CD8-positive, alpha-beta memory T cell (primary cell): ENCODE data around the gene AFDN. TPM values are rescaled to one million over a fixed set of nuclear protein-coding genes. Genes with fewer than 3 reads are reported as not detected.

Experiments
- CTCF ChIA-PET: fragments of 350-600 bp; sonication (Branson Sonifier 250); formaldehyde crosslinking; loops from one replicate; lab custom pipeline; 2021; ENCODE audit warnings: antibody characterized with exemption; lab: Charles Lee
- POLR2A ChIA-PET: fragments of 350-600 bp; sonication (Branson Sonifier 250); formaldehyde crosslinking; loops from one replicate; lab custom pipeline; 2021; ENCODE audit warnings: antibody characterized with exemption; lab: Charles Lee
- DNase-seq, 5 donors: peaks; one replicate each; pipeline versions ENCODE4 v3.0.0 to v3.0.0-alpha.2; 2020 to 2022; ENCODE audit warnings: mixed read lengths in 1 of 5
- H3K27ac ChIP-seq: one replicate; pipeline ENCODE4 v1.7.0; 2013; ENCODE audit warnings: low read depth, mild to moderate bottlenecking, low read length, moderate library complexity
- H3K27me3 ChIP-seq: 2 replicates; pipeline ENCODE4 v1.7.0; 2013; ENCODE audit warnings: low read length, mild to moderate bottlenecking; ENCODE audit not compliant: insufficient read depth, poor library complexity, severe bottlenecking
- H3K36me3 ChIP-seq: 2 replicates; pipeline ENCODE4 v1.7.0; 2013; ENCODE audit warnings: mild to moderate bottlenecking, low read length, moderate library complexity; ENCODE audit not compliant: insufficient read depth
- H3K4me1 ChIP-seq: 2 replicates; pipeline ENCODE4 v1.7.0; 2013; ENCODE audit warnings: mild to moderate bottlenecking, low read length, moderate library complexity; ENCODE audit not compliant: insufficient read depth
- H3K4me3 ChIP-seq: 2 replicates; pipeline ENCODE4 v1.7.0; 2013; ENCODE audit warnings: mild to moderate bottlenecking, low read length
- H3K9me3 ChIP-seq: 2 replicates; pipeline ENCODE4 v1.7.0; 2013; ENCODE audit warnings: mild to moderate bottlenecking, low read length
- H3K27ac Mint-ChIP-seq, 8 donors: one replicate each; pipeline ENCODE4 v1.8.0; 2020 to 2021; ENCODE audit warnings: mixed read lengths in 8 of 8, mild to moderate bottlenecking in 6 of 8, inconsistent platforms in 3 of 8, moderate library complexity in 3 of 8
- H3K27me3 Mint-ChIP-seq, 2 donors: one replicate each; pipeline ENCODE4 v1.8.0; 2020 to 2021; ENCODE audit warnings: mixed read lengths in 2 of 2, mild to moderate bottlenecking in 1 of 2, moderate library complexity in 1 of 2
- H3K36me3 Mint-ChIP-seq, 3 donors: one replicate each; pipeline ENCODE4 v1.8.0; 2020 to 2021; ENCODE audit warnings: mixed read lengths in 3 of 3, inconsistent platforms in 1 of 3, mild to moderate bottlenecking in 1 of 3
- H3K4me1 Mint-ChIP-seq, 3 donors: one replicate each; pipeline ENCODE4 v1.8.0; 2020 to 2021; ENCODE audit warnings: mixed read lengths in 3 of 3, inconsistent platforms in 1 of 3, mild to moderate bottlenecking in 1 of 3
- H3K4me3 Mint-ChIP-seq, 7 donors: one replicate each; pipeline ENCODE4 v1.8.0; 2020 to 2021; ENCODE audit warnings: mixed read lengths in 7 of 7, mild to moderate bottlenecking in 6 of 7, moderate library complexity in 4 of 7, inconsistent platforms in 2 of 7
- H3K9me3 Mint-ChIP-seq, 5 donors: one replicate each; pipeline ENCODE4 v1.8.0; 2020 to 2022; ENCODE audit warnings: mixed read lengths in 5 of 5, mild to moderate bottlenecking in 3 of 5, moderate library complexity in 2 of 5, inconsistent platforms in 1 of 5
- polyA plus RNA-seq: library from polyadenylated mRNA; unstranded; fragments of 300-500 nt; fragmentation: Illumina TruSeq; gene quantifications from one replicate; pipeline ENCODE4 v1.2.3, GENCODE V29; 2021
- total RNA-seq, 2 experiments: library from RNA; stranded (reverse); gene quantifications; one replicate each; pipeline ENCODE4 v1.2.3, GENCODE V29; 2021

The AFDN gene
- total and polyA plus RNA-seq, 3 experiments from 2014 or later, result 3.5 to 21.3 (median 19.0) TPM

- DNase-seq, result no peak
- Histone ChIP-seq H3K9me3 (no peaks in the 10 kb centered on the region), H3K4me1 (no peaks in the 10 kb centered on the region), H3K27me3 (no peaks in the 10 kb centered on the region), H3K4me3 (no peak overlapping the region), H3K36me3 (no peaks in the 10 kb centered on the region), H3K27ac (no peak overlapping the region)
- CTCF ChIA-PET, result no interaction called here
- H3K27me3 Mint-ChIP-seq, result peaks cover 3 to 4% of the 10 kb centered on the region in 2 donors
- peaks cover 0 to 4% (median 0%) of the 10 kb centered on the region in 5 donors for H3K9me3 Mint-ChIP-seq
- peak overlapping the region in 1 of 8 donors; percentile 51 for H3K27ac Mint-ChIP-seq
- no peaks in the 10 kb centered on the region for H3K36me3 Mint-ChIP-seq
- POLR2A ChIA-PET, result no interaction called here
- peaks cover 0 to 7% (median 2%) of the 10 kb centered on the region in 3 donors for H3K4me1 Mint-ChIP-seq
- no peak overlapping the region for H3K4me3 Mint-ChIP-seq
These were observed 19.1 kb downstream of the AFDN start for GRCh38 chr6:167845856-167846255.

GRCh38 chr6:167846997-167847606, 20.4 kb downstream of the AFDN start:
- ChIA-PET POLR2A (no interaction called here), CTCF (no interaction called here)
- Histone ChIP-seq H3K9me3 (no peaks in the 10 kb centered on the region), H3K27ac (no peak overlapping the region), H3K4me1 (no peaks in the 10 kb centered on the region), H3K36me3 (no peaks in the 10 kb centered on the region), H3K4me3 (no peak overlapping the region), H3K27me3 (no peaks in the 10 kb centered on the region)
- Mint-ChIP-seq H3K36me3 (no peaks in the 10 kb centered on the region), H3K27ac (no peak overlapping the region), H3K27me3 (peaks cover 3 to 4% of the 10 kb centered on the region in 2 donors), H3K9me3 (peaks cover 0 to 4% (median 0%) of the 10 kb centered on the region in 5 donors), H3K4me1 (peaks cover 2 to 7% (median 3%) of the 10 kb centered on the region in 3 donors), H3K4me3 (no peak overlapping the region)
- DNase-seq, result no peak

- no peak overlapping the region for H3K27ac ChIP-seq
- no peak overlapping the region for H3K4me3 Mint-ChIP-seq
- H3K9me3 ChIP-seq, result no peaks in the 10 kb centered on the region
- peaks cover 3 to 4% of the 10 kb centered on the region in 2 donors for H3K27me3 Mint-ChIP-seq
- no peak for DNase-seq
- H3K27me3 ChIP-seq, result no peaks in the 10 kb centered on the region
- H3K4me1 ChIP-seq, result no peaks in the 10 kb centered on the region
- H3K36me3 ChIP-seq, result no peaks in the 10 kb centered on the region
- H3K4me1 Mint-ChIP-seq, result peaks cover 2 to 7% (median 3%) of the 10 kb centered on the region in 3 donors
- ChIA-PET POLR2A (no interaction called here), CTCF (no interaction called here)
- H3K36me3 Mint-ChIP-seq, result no peaks in the 10 kb centered on the region
- H3K9me3 Mint-ChIP-seq, result peaks cover 0 to 4% (median 0%) of the 10 kb centered on the region in 5 donors
- no peak overlapping the region for H3K27ac Mint-ChIP-seq
- no peak overlapping the region for H3K4me3 ChIP-seq
These were observed 21.2 kb downstream of the AFDN start for GRCh38 chr6:167847936-167848335.

- Mint-ChIP-seq H3K27ac (no peak overlapping the region), H3K36me3 (no peaks in the 10 kb centered on the region), H3K9me3 (peaks cover 0 to 4% (median 0%) of the 10 kb centered on the region in 5 donors), H3K4me3 (no peak overlapping the region), H3K4me1 (peaks cover 2 to 7% (median 3%) of the 10 kb centered on the region in 3 donors), H3K27me3 (peaks cover 3 to 8% of the 10 kb centered on the region in 2 donors)
- H3K9me3 ChIP-seq, result no peaks in the 10 kb centered on the region
- ChIA-PET POLR2A (no interaction called here), CTCF (no interaction called here)
- no peak overlapping the region for H3K27ac ChIP-seq
- H3K36me3 ChIP-seq, result no peaks in the 10 kb centered on the region
- DNase-seq, result no peak
- no peak overlapping the region for H3K4me3 ChIP-seq
- no peaks in the 10 kb centered on the region for H3K4me1 ChIP-seq
- H3K27me3 ChIP-seq, result no peaks in the 10 kb centered on the region
These were observed 22.1 kb downstream of the AFDN start for GRCh38 chr6:167848783-167849182.

GRCh38 chr6:167849846-167850459, 23.2 kb downstream of the AFDN start:
- H3K36me3 ChIP-seq, result no peaks in the 10 kb centered on the region
- no peaks in the 10 kb centered on the region for H3K27me3 ChIP-seq
- no peak overlapping the region for H3K4me3 Mint-ChIP-seq
- no peak for DNase-seq
- H3K4me1 ChIP-seq, result no peaks in the 10 kb centered on the region
- no peak overlapping the region for H3K27ac ChIP-seq
- H3K9me3 ChIP-seq, result no peaks in the 10 kb centered on the region
- H3K4me1 Mint-ChIP-seq, result peaks cover 2 to 7% (median 3%) of the 10 kb centered on the region in 3 donors
- ChIA-PET POLR2A (no interaction called here), CTCF (no interaction called here)
- peaks cover 0 to 4% (median 0%) of the 10 kb centered on the region in 5 donors for H3K9me3 Mint-ChIP-seq
- H3K27ac Mint-ChIP-seq, result no peak overlapping the region
- H3K4me3 ChIP-seq, result no peak overlapping the region
- peaks cover 5 to 10% of the 10 kb centered on the region in 2 donors for H3K27me3 Mint-ChIP-seq
- no peaks in the 10 kb centered on the region for H3K36me3 Mint-ChIP-seq

- Histone ChIP-seq H3K4me1 (no peaks in the 10 kb centered on the region), H3K27ac (no peak overlapping the region), H3K27me3 (no peaks in the 10 kb centered on the region), H3K4me3 (no peak overlapping the region), H3K9me3 (no peaks in the 10 kb centered on the region), H3K36me3 (no peaks in the 10 kb centered on the region)
- peaks cover 5 to 14% of the 10 kb centered on the region in 2 donors for H3K27me3 Mint-ChIP-seq
- peaks cover 0 to 1% (median 0%) of the 10 kb centered on the region in 5 donors for H3K9me3 Mint-ChIP-seq
- H3K4me1 Mint-ChIP-seq, result peaks cover 2 to 7% (median 3%) of the 10 kb centered on the region in 3 donors
- H3K27ac Mint-ChIP-seq, result no peak overlapping the region
- ChIA-PET POLR2A (no interaction called here), CTCF (no interaction called here)
- no peaks in the 10 kb centered on the region for H3K36me3 Mint-ChIP-seq
- H3K4me3 Mint-ChIP-seq, result no peak overlapping the region
- no peak for DNase-seq
These were observed 24.1 kb downstream of the AFDN start for GRCh38 chr6:167850782-167851181.

- CTCF ChIA-PET, result no interaction called here
- peaks cover 5 to 14% of the 10 kb centered on the region in 2 donors for H3K27me3 Mint-ChIP-seq
- no peak overlapping the region for H3K4me3 ChIP-seq
- H3K27ac ChIP-seq, result no peak overlapping the region
- no peaks in the 10 kb centered on the region for H3K27me3 ChIP-seq
- H3K4me1 Mint-ChIP-seq, result peaks cover 2 to 7% (median 3%) of the 10 kb centered on the region in 3 donors
- no peaks in the 10 kb centered on the region for H3K36me3 Mint-ChIP-seq
- no peak for DNase-seq
- no peaks in the 10 kb centered on the region for H3K4me1 ChIP-seq
- no peak overlapping the region for H3K27ac Mint-ChIP-seq
- POLR2A ChIA-PET, result no interaction called here
- no peak overlapping the region for H3K4me3 Mint-ChIP-seq
- peaks cover 0 to 2% (median 0%) of the 10 kb centered on the region in 5 donors for H3K9me3 Mint-ChIP-seq
- H3K36me3 ChIP-seq, result no peaks in the 10 kb centered on the region
- no peaks in the 10 kb centered on the region for H3K9me3 ChIP-seq
These were observed 24.8 kb downstream of the AFDN start for GRCh38 chr6:167851370-167851952.

GRCh38 chr6:167855825-167856425, 29.2 kb downstream of the AFDN start:
- ChIA-PET CTCF (no interaction called here), POLR2A (no interaction called here)
- peaks cover 2 to 10% of the 10 kb centered on the region in 2 donors for H3K27me3 Mint-ChIP-seq
- no peaks in the 10 kb centered on the region for H3K36me3 ChIP-seq
- H3K4me3 Mint-ChIP-seq, result no peak overlapping the region
- H3K27ac Mint-ChIP-seq, result no peak overlapping the region
- H3K9me3 Mint-ChIP-seq, result peaks cover 0 to 2% (median 0%) of the 10 kb centered on the region in 5 donors
- no peaks in the 10 kb centered on the region for H3K4me1 ChIP-seq
- H3K9me3 ChIP-seq, result no peaks in the 10 kb centered on the region
- DNase-seq, result no peak
- no peaks in the 10 kb centered on the region for H3K36me3 Mint-ChIP-seq
- peaks cover 0 to 7% (median 6%) of the 10 kb centered on the region in 3 donors for H3K4me1 Mint-ChIP-seq
- no peak overlapping the region for H3K4me3 ChIP-seq
- H3K27me3 ChIP-seq, result no peaks in the 10 kb centered on the region
- peak overlapping the region; percentile 65 for H3K27ac ChIP-seq
